Small intestine (tissue), 7 donors: ENCODE data around the gene RPS6KA2. TPM values are rescaled to one million over a fixed set of nuclear protein-coding genes. Genes with fewer than 3 reads are reported as not detected.
A peak's percentile ranks its signal among the peaks of the same experiment; 100 is the strongest.

ENCODE experiments used
- DNase-seq, 2 donors: peaks; one replicate each; pipeline versions ENCODE4 v3.0.0 to v3.0.0-alpha.2; 2013
- FAIRE-seq: peaks from 2 replicates; lab custom pipeline; 2012; peaks lifted over from hg19 to GRCh38; lab: Jason Lieb, UNC
- H3K27ac ChIP-seq, 3 donors: one replicate each; pipeline ENCODE4 v1.5.1; 2013; ENCODE audit warnings: low read length in 2 of 3, mild to moderate bottlenecking in 2 of 3, control low read depth in 1 of 3, inconsistent platforms in 1 of 3, low read depth in 1 of 3, moderate library complexity in 1 of 3
- H3K27me3 ChIP-seq, 3 donors: one replicate each; pipeline ENCODE4 v1.6.1; 2013; ENCODE audit warnings: low read length in 3 of 3, inconsistent platforms in 1 of 3; ENCODE audit not compliant: control insufficient read depth in 3 of 3, insufficient read depth in 3 of 3
- H3K36me3 ChIP-seq, 3 donors: one replicate each; pipeline ENCODE4 v1.6.1; 2013; ENCODE audit warnings: low read length in 3 of 3, inconsistent platforms in 1 of 3, low read depth in 1 of 3, mild to moderate bottlenecking in 1 of 3, moderate library complexity in 1 of 3; ENCODE audit not compliant: control insufficient read depth in 3 of 3, insufficient read depth in 2 of 3
- H3K4me1 ChIP-seq, 3 donors: one replicate each; pipeline ENCODE4 v1.6.1; 2013; ENCODE audit warnings: low read length in 2 of 3, inconsistent platforms in 1 of 3, low read depth in 1 of 3, mild to moderate bottlenecking in 1 of 3, moderate library complexity in 1 of 3; ENCODE audit not compliant: control insufficient read depth in 3 of 3, insufficient read depth in 2 of 3
- H3K4me3 ChIP-seq, 3 donors: one replicate each; pipeline ENCODE4 v1.5.1; 2013; ENCODE audit warnings: low read length in 3 of 3, control low read depth in 1 of 3, inconsistent platforms in 1 of 3, low read depth in 1 of 3, mild to moderate bottlenecking in 1 of 3, moderate library complexity in 1 of 3
- H3K9me3 ChIP-seq, 2 donors: one replicate each; pipeline ENCODE4 v1.6.1; 2013; ENCODE audit warnings: low read depth in 1 of 2, low read length in 1 of 2; ENCODE audit not compliant: control insufficient read depth in 2 of 2, insufficient read depth in 1 of 2
- WGBS, 3 donors: extraction: QIAGEN DNeasy Blood & Tissue Kit; methylation state at CpG; one replicate each; pipeline ENCODE4 v1.1.7; 2013; 5-methylcytosine and 5-hydroxymethylcytosine counted together
- polyA plus RNA-seq, 4 donors: library from polyadenylated mRNA; stranded (reverse) in 3 of 4; unstranded in 1 of 4; fragments of 200-250 nt in 3 of 4; fragments of 120-200 nt in 1 of 4; gene quantifications; one replicate each; pipeline versions ENCODE4 v1.2.1 to v1.2.3, GENCODE V29; 2013
- donor health status: healthy with polysubstance abuse.
- donor health status: control.
- donor health status: control.
- donor health status: Bipolar disorder and iron deficiency.
- donor health status: healthy.

The RPS6KA2 gene
- polyA plus RNA-seq, 4 donors = 3.1 to 21.9 (median 7.3) TPM

- no peak for FAIRE-seq
- H3K27me3 ChIP-seq = peaks cover 0 to 2% (median 0%) of the 10 kb centered on the region in 3 donors
Measured at GRCh38 chr6:166554316-166554715, 72.7 kb downstream of the RPS6KA2 start.

DNA sequence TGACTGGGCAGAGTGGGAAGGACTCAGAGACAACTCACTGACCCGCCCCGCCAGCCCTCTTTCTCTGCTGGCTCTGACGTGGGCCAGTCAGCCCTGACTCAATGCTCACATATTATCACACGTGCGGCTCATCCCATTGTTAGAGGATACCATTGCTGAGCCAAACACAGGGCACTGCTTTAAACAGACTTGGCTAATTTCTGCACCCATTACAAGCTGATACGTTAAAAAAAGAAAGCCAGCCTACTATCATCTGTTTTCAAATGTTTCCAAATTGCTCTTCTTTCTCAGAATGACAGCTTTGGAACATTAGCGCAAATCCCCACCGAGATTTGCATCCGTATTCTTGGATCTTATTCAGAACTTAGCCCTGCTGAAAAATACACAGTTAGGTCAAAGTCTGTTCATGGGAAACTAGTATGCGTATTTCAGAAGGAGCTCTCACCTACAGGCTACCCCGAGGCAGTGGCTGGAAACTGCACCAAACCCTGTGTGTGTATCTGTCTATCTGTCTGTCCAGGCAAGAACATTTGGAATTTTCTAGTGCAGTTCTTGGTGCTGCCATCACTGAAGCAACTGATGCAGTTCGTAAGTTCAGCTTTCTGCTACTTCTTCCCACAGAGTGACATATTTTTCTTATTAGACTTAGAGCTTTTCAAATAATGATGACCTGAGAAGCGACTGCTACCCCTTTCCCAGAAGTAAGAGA, 73.3 kb downstream of the RPS6KA2 start:
- DNase-seq (no peak), FAIRE-seq (no peak)
- H3K27ac ChIP-seq = peak overlapping the region in 1 of 3 donors; percentile 69

More at GRCh38 chr6:166554316-166554715, 72.7 kb downstream of the RPS6KA2 start:
- H3K4me1 ChIP-seq = no peaks in the 10 kb centered on the region
- no peak for DNase-seq
- peaks cover 0 to 6% of the 10 kb centered on the region in 2 donors for H3K9me3 ChIP-seq
- no peak overlapping the region for H3K4me3 ChIP-seq
- peak overlapping the region in 2 of 3 donors; percentile 48 to 69 for H3K27ac ChIP-seq
- 73 to 89% (median 81%) methylated on average over 8 of the region's 8 CpGs for WGBS, 3 donors
- no peaks in the 10 kb centered on the region for H3K36me3 ChIP-seq

GRCh38 chr6:166552600-166552999, 74.5 kb downstream of the RPS6KA2 start:
- WGBS, 3 donors = 81 to 87% (median 84%) methylated on average over 7 of the region's 7 CpGs
- Histone ChIP-seq H3K27ac (no peak overlapping the region), H3K27me3 (peaks cover 0 to 2% (median 0%) of the 10 kb centered on the region in 3 donors), H3K4me1 (no peaks in the 10 kb centered on the region), H3K36me3 (no peaks in the 10 kb centered on the region), H3K4me3 (no peak overlapping the region), H3K9me3 (no peaks in the 10 kb centered on the region)
- FAIRE-seq = no peak
- DNase-seq = no peak

More for the DNA sequence above, 73.3 kb downstream of the RPS6KA2 start:
- H3K36me3 ChIP-seq = no peaks in the 10 kb centered on the region
- peaks cover 0 to 6% of the 10 kb centered on the region in 2 donors for H3K9me3 ChIP-seq
- H3K27me3 ChIP-seq = peaks cover 0 to 2% (median 0%) of the 10 kb centered on the region in 3 donors
- H3K4me3 ChIP-seq = no peak overlapping the region
- WGBS, 3 donors = 60 to 73% (median 64%) methylated on average over 13 of the region's 13 CpGs
- H3K4me1 ChIP-seq = no peaks in the 10 kb centered on the region

- WGBS, 3 donors = 88 to 90% (median 90%) methylated on average over 16 of the region's 16 CpGs
- Histone ChIP-seq H3K4me1 (no peaks in the 10 kb centered on the region), H3K4me3 (no peak overlapping the region), H3K9me3 (no peaks in the 10 kb centered on the region), H3K27me3 (peaks cover 0 to 2% (median 0%) of the 10 kb centered on the region in 3 donors), H3K27ac (no peak overlapping the region), H3K36me3 (no peaks in the 10 kb centered on the region)
- DNase-seq (no peak), FAIRE-seq (no peak)
Measured at GRCh38 chr6:166551754-166552495, 75.1 kb downstream of the RPS6KA2 start.

GRCh38 chr6:166546653-166547052, 80.4 kb downstream of the RPS6KA2 start:
- Histone ChIP-seq H3K27me3 (peaks cover 0 to 1% (median 0%) of the 10 kb centered on the region in 3 donors), H3K9me3 (no peaks in the 10 kb centered on the region), H3K36me3 (no peaks in the 10 kb centered on the region), H3K4me3 (no peak overlapping the region), H3K27ac (no peak overlapping the region), H3K4me1 (peaks cover 0 to 5% (median 0%) of the 10 kb centered on the region in 3 donors)
- FAIRE-seq = no peak
- DNase-seq = no peak
- 87 to 96% (median 93%) methylated on average over 6 of the region's 6 CpGs for WGBS, 3 donors

GRCh38 chr6:166545156-166546034, 81.7 kb downstream of the RPS6KA2 start:
- Histone ChIP-seq H3K27ac (no peak overlapping the region), H3K4me1 (peaks cover 0 to 7% (median 0%) of the 10 kb centered on the region in 3 donors), H3K9me3 (no peaks in the 10 kb centered on the region), H3K36me3 (no peaks in the 10 kb centered on the region), H3K27me3 (no peaks in the 10 kb centered on the region), H3K4me3 (no peak overlapping the region)
- DNase-seq (no peak), FAIRE-seq (no peak)
- WGBS, 3 donors = 88 to 94% (median 91%) methylated on average over 19 of the region's 19 CpGs

- FAIRE-seq = no peak
Measured at GRCh38 chr6:166544296-166544605, 82.8 kb downstream of the RPS6KA2 start.

More at GRCh38 chr6:166544296-166544605, 82.8 kb downstream of the RPS6KA2 start:
- H3K27ac ChIP-seq = no peak overlapping the region
- 90 to 96% (median 92%) methylated on average over 10 of the region's 10 CpGs for WGBS, 3 donors
- no peaks in the 10 kb centered on the region for H3K9me3 ChIP-seq
- H3K4me3 ChIP-seq = no peak overlapping the region
- DNase-seq = no peak
- H3K27me3 ChIP-seq = no peaks in the 10 kb centered on the region
- no peaks in the 10 kb centered on the region for H3K36me3 ChIP-seq
- H3K4me1 ChIP-seq = peaks cover 0 to 7% (median 0%) of the 10 kb centered on the region in 3 donors
